Esophagus (tissue), 2 donors: Measurements from ENCODE around the gene PBRM1. TPM values are rescaled to one million over a fixed set of nuclear protein-coding genes. Genes with fewer than 3 reads are reported as not detected.

ENCODE experiments used
- H3K27ac ChIP-seq, 2 donors: one replicate each; pipeline ENCODE4 v1.5.1; 2013; ENCODE audit warnings: low read depth in 2 of 2, mild to moderate bottlenecking in 2 of 2, inconsistent platforms in 1 of 2, low read length in 1 of 2, moderate library complexity in 1 of 2
- H3K27me3 ChIP-seq, 2 donors: one replicate each; pipeline ENCODE4 v1.6.1; 2013; ENCODE audit warnings: low read length in 2 of 2, control low read depth in 1 of 2, mild to moderate bottlenecking in 1 of 2; ENCODE audit not compliant: insufficient read depth in 2 of 2, control insufficient read depth in 1 of 2
- H3K36me3 ChIP-seq, 2 donors: one replicate each; pipeline ENCODE4 v1.6.1; 2013; ENCODE audit warnings: low read length in 1 of 2; ENCODE audit not compliant: control insufficient read depth in 2 of 2, insufficient read depth in 2 of 2
- H3K4me1 ChIP-seq, 2 donors: one replicate each; pipeline ENCODE4 v1.6.1; 2013; ENCODE audit warnings: low read length in 1 of 2; ENCODE audit not compliant: control insufficient read depth in 2 of 2, insufficient read depth in 2 of 2
- H3K4me3 ChIP-seq, 2 donors: one replicate each; pipeline ENCODE4 v1.5.1; 2013; ENCODE audit warnings: low read length in 2 of 2, mild to moderate bottlenecking in 2 of 2, low read depth in 1 of 2, moderate library complexity in 1 of 2
- H3K9me3 ChIP-seq, 2 donors: one replicate each; pipeline ENCODE4 v1.6.1; 2013; ENCODE audit warnings: mild to moderate bottlenecking in 2 of 2, low read depth in 1 of 2, low read length in 1 of 2, moderate library complexity in 1 of 2; ENCODE audit not compliant: control insufficient read depth in 2 of 2, insufficient read depth in 1 of 2
- WGBS, 2 donors: extraction: QIAGEN DNeasy Blood & Tissue Kit; methylation state at CpG; one replicate each; pipeline ENCODE4 v1.1.7; 2013; 5-methylcytosine and 5-hydroxymethylcytosine counted together
- polyA plus RNA-seq, 2 donors: library from polyadenylated mRNA; stranded (reverse); fragments of 200-250 nt; gene quantifications; one replicate each; pipeline ENCODE4 v1.2.3, GENCODE V29; 2013
- donor health status: healthy with polysubstance abuse.
- donor health status: Bipolar disorder and iron deficiency.

PBRM1 gene
- polyA plus RNA-seq, 2 donors, result 8.3 to 12.0 TPM

DNA sequence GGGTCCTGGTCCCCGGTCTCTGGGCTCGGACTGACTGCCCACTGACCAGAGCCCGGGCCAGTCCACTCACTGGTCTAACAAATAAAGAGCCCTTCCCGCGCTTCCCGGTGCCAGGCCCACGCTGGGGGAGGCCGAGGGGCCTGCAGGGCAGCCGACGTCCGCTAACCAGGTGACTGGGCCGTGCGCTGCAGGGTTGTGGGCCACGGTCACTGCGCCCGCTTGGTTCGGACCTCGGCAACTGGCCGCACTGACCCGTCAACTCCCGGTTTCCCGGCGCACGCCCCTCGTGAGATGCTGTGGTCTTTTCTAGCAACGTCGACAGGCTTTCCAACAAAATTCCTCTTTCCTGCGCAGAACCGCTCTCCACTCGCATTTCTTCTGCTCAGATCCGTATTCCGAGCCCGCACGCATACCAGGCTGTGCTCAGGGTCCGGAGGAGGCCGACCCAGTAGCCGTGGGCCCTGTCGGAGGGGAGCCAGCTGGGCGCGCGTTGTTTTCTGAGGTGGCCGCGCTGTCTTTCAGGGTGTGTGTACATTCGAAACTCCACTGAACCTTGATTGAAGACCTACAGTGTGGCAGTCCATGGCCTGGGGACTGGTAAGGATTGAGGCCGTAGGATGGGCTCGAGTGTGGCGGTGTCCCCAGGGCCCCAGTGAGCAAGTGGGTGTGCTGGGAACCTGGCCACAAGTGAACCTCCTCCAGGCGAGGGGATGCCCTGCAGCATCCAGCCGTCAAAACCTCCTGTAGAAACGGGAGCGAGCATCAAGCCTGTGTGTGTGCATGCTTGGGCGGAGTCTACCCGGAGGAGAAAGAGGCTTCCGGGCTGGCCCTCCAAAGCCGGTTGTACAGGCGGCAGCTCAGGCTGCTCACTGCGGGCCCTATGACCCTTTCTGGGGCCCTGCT is 151.2 kb downstream of the PBRM1 start:
- peaks cover 15 to 40% of the 10 kb centered on the region in 2 donors for H3K4me1 ChIP-seq
- no peaks in the 10 kb centered on the region for H3K36me3 ChIP-seq
- H3K4me3 ChIP-seq, result peak overlapping the region; percentile 44 to 63
- no peaks in the 10 kb centered on the region for H3K9me3 ChIP-seq
- WGBS, 2 donors, result 31 to 50% methylated on average over 57 of the region's 57 CpGs
- peak overlapping the region; percentile 78 to 81 for H3K27ac ChIP-seq
- H3K27me3 ChIP-seq, result no peaks in the 10 kb centered on the region

DNA sequence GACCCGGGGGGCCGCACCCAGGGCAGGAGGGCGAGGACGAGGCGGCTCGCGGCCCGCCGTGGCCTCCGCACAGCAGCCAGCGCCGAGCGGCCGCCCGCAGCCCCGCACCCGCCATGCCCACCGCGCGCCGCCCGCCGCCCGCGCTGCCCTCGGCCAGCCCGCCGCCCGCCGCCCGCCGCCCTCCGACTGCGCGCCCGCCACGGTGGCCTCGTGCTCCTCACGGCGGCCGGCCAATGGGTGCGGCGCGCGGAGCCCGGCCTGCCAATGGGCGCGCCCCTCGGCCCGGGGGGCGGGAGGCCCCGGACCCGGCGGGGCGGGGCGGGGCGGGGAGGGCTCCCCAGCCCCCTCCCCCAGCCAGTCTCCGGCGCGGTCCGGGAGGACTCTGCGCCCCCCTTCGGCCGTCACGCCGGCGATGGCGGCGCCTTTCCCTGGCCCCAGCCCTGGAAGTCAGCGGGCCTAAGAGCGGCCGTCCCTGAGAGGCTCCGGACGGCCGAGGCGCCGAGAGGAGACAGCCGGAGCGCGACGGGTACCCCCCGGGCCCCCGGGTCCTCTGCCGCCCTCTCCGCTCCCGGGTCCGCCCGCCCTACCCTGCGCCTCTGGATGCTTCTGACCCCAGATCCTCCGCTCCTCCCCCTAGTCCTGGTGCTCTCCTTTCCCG is 152.0 kb downstream of the PBRM1 start, which contains the start of gene NT5DC2:
NT5DC2 (minus strand) TSS at position 235 of the 658 bp plus-strand sequence; CDS start at position 115, 120 bp downstream.
- 2 to 5% methylated on average over 19 to 91 of the region's 91 CpGs for WGBS, 2 donors
- peaks cover 12 to 44% of the 10 kb centered on the region in 2 donors for H3K4me1 ChIP-seq

DNA sequence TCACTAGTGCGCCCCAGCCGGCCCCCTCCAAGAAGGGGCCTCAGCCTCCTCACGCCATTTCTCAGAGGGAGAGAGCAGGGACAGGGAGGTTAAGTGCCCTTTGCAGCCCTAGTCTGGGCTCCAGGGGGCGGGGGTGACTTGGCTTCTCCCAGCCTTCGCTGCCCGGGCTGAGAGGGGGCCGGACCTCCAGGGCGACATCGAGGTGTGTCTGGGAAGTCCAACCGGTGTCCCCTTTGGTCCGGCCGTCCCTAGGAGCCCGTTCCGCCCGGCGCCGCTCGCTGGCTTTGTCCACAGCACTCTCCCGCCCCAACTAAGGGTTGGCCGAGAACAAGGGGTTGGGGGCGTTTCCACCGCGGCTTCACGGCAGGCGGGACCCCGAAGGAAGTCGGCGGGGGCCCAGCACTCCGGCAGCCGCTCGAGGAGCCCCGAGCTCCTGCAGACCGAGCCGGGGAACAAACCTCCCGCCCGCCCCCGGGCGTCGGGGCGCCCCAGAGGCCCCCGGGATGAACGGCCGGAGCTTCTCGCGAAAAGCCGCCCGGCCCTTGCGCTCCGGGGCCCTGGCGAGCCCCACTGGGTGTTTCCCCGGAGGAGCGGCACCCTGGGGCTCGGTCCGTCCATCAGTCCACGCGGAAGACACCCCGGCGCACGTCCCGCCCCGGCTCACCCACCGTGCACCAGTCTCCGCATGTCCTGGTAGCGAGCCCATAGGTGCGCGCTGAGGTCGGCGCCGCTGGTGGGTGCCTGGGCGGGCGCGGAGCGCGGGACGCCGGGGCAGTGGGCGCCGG is 152.7 kb downstream of the PBRM1 start:
- H3K4me1 ChIP-seq, result peaks cover 10 to 44% of the 10 kb centered on the region in 2 donors
- H3K4me3 ChIP-seq, result peak overlapping the region; percentile 63 to 67
- H3K27ac ChIP-seq, result peak overlapping the region; percentile 54 to 78
- H3K9me3 ChIP-seq, result no peaks in the 10 kb centered on the region
- H3K27me3 ChIP-seq, result no peaks in the 10 kb centered on the region
- 2 to 6% methylated on average over 63 to 78 of the region's 78 CpGs for WGBS, 2 donors
- peaks cover 0 to 10% of the 10 kb centered on the region in 2 donors for H3K36me3 ChIP-seq

More for the DNA sequence above, 152.0 kb downstream of the PBRM1 start, which contains the start of gene NT5DC2:
- Histone ChIP-seq H3K27ac (peak within 1 kb of the TSS; percentile 78 to 81), H3K27me3 (no peaks in the 10 kb centered on the region), H3K9me3 (no peaks in the 10 kb centered on the region), H3K36me3 (peaks cover 0 to 4% of the 10 kb centered on the region in 2 donors), H3K4me3 (peak within 1 kb of the TSS; percentile 63 to 67)

DNA sequence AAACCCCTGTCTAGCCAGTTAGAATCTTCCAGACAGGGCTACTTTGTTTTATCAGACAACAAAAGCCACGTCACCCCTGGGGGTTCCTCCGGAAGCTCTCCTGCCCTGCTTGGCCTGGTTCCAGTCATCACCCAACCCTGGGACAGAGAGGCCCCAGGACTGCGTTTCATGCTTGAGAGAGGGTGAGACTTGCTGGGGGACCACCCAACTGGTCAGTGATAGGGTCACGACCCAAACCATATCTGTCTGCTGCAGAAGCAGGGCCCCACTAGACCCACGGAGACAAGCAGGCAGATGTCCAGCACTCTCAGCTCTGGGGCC is 153.2 kb downstream of the PBRM1 start:
- peak overlapping the region; percentile 63 to 67 for H3K4me3 ChIP-seq
- peak overlapping the region in 1 of 2 donors; percentile 54 for H3K27ac ChIP-seq

DNA sequence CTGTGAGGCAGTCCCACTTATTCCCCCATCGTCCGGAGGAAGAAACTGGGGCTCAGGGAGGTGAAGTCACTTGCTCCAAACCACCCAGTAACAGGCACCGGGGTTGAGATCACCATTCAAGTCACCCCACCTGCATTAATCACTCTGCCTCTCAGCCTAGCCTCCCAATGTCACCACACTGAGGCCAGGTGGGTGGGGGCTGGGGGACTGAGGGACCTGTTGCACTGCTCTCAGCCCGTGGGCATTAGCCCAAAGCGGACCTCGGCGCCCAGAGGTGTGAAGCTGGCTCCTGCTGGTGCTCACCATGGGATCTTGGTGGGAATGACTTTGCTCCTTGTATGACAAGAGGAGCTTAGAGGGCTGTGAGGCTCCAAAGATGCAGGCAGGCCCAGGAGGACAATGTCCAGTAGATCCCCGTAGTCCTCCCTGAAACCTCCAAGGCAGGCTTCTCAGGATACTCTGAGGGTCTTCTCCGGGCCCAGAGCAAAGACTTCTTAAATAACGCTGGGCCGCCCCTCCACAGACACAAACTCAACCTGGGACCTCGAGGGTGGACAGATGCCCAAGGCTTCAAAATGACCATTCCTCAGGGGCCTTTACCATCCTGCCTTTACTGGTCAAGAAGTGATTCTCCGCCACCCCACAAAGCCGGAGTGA is 153.7 kb downstream of the PBRM1 start:
- H3K4me3 ChIP-seq, result peak overlapping the region in 1 of 2 donors; percentile 63
- H3K27ac ChIP-seq, result peak overlapping the region; percentile 57 to 75
- no peaks in the 10 kb centered on the region for H3K27me3 ChIP-seq
- peaks cover 9 to 46% of the 10 kb centered on the region in 2 donors for H3K4me1 ChIP-seq
- H3K36me3 ChIP-seq, result peaks cover 0 to 20% of the 10 kb centered on the region in 2 donors
- WGBS, 2 donors, result 71 to 82% methylated on average over 14 of the region's 14 CpGs
- no peaks in the 10 kb centered on the region for H3K9me3 ChIP-seq

More for the DNA sequence above, 153.2 kb downstream of the PBRM1 start:
- H3K4me1 ChIP-seq, result peaks cover 9 to 44% of the 10 kb centered on the region in 2 donors
- H3K27me3 ChIP-seq, result no peaks in the 10 kb centered on the region
- H3K36me3 ChIP-seq, result peaks cover 0 to 15% of the 10 kb centered on the region in 2 donors
- WGBS, 2 donors, result 28 to 39% methylated on average over 5 of the region's 5 CpGs
- no peaks in the 10 kb centered on the region for H3K9me3 ChIP-seq

DNA sequence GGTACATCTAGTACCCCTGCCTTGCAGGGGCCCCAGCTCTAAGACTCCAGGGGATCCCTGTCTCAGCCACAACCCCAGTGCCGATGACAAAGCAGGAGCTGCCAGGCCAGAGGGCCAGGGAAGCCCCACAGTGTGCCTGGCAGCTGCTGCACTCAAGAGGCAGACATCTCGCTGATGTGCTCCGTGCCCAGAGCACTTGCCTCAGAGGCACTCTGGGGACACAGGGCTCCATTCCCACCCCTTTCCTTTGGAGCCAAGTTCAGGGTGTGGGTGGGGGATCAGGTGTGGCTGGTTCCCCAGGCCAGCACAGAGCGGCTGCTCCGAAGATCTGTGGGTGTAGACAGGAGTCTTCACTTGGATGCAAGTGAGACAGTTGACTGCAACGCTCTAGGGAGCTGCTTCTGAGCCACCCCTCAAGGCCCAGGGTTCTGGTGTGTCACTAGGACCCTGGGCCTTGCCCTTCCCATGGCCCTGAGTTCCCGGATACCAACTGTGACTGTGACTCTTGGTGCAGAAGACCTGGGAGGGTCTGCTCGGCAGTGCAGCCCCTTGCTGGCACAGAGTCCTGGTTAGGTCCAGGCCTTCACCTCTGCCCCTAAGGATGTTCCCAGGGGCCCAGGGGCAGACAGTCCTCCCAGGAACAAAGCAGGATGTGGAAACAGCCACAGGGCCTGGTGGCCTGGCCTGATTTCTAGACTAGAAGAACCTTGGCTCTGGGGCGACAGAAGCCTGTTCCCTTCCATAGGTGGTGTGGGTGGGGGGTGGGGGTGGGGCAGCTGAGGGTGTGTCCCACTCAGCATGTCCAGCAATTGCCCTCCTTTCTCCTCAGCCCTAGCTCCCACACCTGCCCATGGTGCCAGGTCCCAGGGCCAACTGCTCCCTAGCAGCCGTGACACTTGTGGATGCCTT is 154.5 kb downstream of the PBRM1 start:
- WGBS, 2 donors, result 51 to 63% methylated on average over 10 of the region's 10 CpGs

DNA sequence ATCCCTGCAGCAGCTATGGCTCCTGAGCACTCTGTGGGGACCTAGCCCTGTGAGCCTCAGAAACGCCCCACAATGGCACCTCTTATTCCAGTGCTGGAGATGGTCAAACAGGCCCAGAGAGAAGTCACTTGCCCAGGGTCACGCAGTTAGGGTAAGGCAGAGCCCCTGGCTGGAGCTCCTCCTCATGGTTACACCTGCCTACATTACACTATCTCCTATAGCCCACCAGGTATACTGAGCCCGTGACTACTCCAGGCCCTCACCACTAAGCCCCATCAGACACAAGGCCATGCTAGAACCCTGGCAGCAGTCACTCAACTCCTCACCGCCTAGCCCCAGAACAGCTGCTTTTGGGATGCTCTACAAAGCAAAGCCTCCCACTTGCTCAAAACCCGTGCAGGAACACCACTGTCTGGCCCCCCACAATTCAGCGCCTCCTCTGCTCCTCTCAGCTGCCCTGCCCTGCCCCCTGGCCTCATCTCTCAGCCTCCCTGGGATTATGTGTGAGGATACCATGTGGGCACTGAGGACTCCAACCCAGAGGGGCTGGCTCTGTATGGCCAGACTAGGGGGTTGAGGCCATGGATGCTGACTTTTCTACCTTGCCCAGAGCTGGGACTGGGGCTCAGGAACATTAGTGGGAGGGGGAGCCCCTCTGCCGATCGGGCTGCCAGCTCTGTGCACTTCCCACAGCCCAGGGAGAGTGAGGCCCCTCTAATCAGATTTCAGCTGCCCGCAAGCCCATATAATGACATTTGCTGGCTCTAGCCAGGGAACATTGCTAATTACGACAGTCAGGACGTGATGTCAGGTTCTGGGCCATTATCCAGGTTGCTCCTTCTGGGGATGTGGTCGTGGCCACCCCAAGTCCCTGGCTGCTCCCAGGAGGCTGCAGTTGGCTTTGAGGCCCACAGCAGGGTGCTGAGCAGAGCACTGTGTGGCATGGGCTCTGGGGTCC is 156.1 kb downstream of the PBRM1 start:
- Histone ChIP-seq H3K9me3 (no peaks in the 10 kb centered on the region), H3K36me3 (peaks cover 0 to 20% of the 10 kb centered on the region in 2 donors), H3K4me3 (no peak overlapping the region), H3K27ac (peak overlapping the region; percentile 63 to 75), H3K27me3 (no peaks in the 10 kb centered on the region), H3K4me1 (peaks cover 16 to 56% of the 10 kb centered on the region in 2 donors)
- WGBS, 2 donors, result 67 to 71% methylated on average over 12 of the region's 12 CpGs

More for the DNA sequence above, 154.5 kb downstream of the PBRM1 start:
- Histone ChIP-seq H3K27ac (peak overlapping the region; percentile 63 to 75), H3K4me3 (no peak overlapping the region), H3K27me3 (no peaks in the 10 kb centered on the region), H3K9me3 (no peaks in the 10 kb centered on the region), H3K4me1 (peaks cover 9 to 47% of the 10 kb centered on the region in 2 donors), H3K36me3 (peaks cover 0 to 20% of the 10 kb centered on the region in 2 donors)
